H1 (cell line): Measurements from ENCODE around the gene HTR4. TPM values are rescaled to one million over a fixed set of nuclear protein-coding genes. Genes with fewer than 3 reads are reported as not detected.

Experiments used
- CTCF ChIA-PET: fragments of 300-600 bp; sonication (Branson Sonifier 250); formaldehyde crosslinking; loops from one replicate; lab custom pipeline; 2021; ENCODE audit not compliant: partially characterized antibody; lab: Charles Lee
- POLR2A ChIA-PET: fragments of 300-600 bp; sonication (Branson Sonifier 250); formaldehyde crosslinking; loops from one replicate; lab custom pipeline; 2021; ENCODE audit warnings: inconsistent platforms; ENCODE audit not compliant: partially characterized antibody; lab: Charles Lee
- DNase-seq, 2 experiments: peaks; one replicate each; pipeline versions ENCODE4 v3.0.0 to v3.0.0-alpha.2; 2010 to 2022; ENCODE audit warnings: low spot score in 2 of 2, low read depth in 1 of 2, mixed read lengths in 1 of 2
- FAIRE-seq: peaks from 2 replicates; lab custom pipeline; 2011; peaks lifted over from hg19 to GRCh38; lab: Jason Lieb, UNC
- H2AFZ ChIP-seq: 2 replicates; pipeline ENCODE4 v1.8.1; 2012; ENCODE audit warnings: low read length, inconsistent platforms
- H2AK5ac ChIP-seq: 2 replicates; pipeline ENCODE4 v1.6.1; 2013; ENCODE audit warnings: low read depth, low read length
- H2BK120ac ChIP-seq: replicated peaks from 2 replicates; pipeline ENCODE3; 2013; ENCODE audit warnings: low read depth, low read length, inconsistent platforms
- H2BK12ac ChIP-seq: 2 replicates; pipeline ENCODE4 v1.6.1; 2013; ENCODE audit warnings: low read depth, low read length
- H2BK15ac ChIP-seq: 2 replicates; pipeline ENCODE4 v1.6.1; 2013; ENCODE audit warnings: low read length
- H2BK20ac ChIP-seq: 2 replicates; pipeline ENCODE4 v1.6.1; 2013; ENCODE audit warnings: low read length
- H2BK5ac ChIP-seq: 2 replicates; pipeline ENCODE4 v1.6.1; 2013; ENCODE audit warnings: low read depth, low read length
- H3K14ac ChIP-seq: 2 replicates; pipeline ENCODE4 v1.6.1; 2013; ENCODE audit warnings: inconsistent platforms; ENCODE audit not compliant: insufficient read length
- H3K18ac ChIP-seq: 2 replicates; pipeline ENCODE4 v1.6.1; 2013; ENCODE audit warnings: low read length; ENCODE audit errors: extremely low read depth
- H3K23ac ChIP-seq: 2 replicates; pipeline ENCODE4 v1.6.1; 2013; ENCODE audit warnings: inconsistent platforms; ENCODE audit not compliant: insufficient read length
- H3K23me2 ChIP-seq: 2 replicates; pipeline ENCODE4 v1.6.1; 2013; ENCODE audit warnings: low read depth, low read length
- H3K27ac ChIP-seq: 2 replicates; pipeline ENCODE4 v1.6.1; 2011; ENCODE audit warnings: low read depth, low read length, inconsistent platforms
- H3K27me3 ChIP-seq, 4 experiments: replicated peaks in 1 of 4; 1 replicate in 1 of 4; 2 replicates in 3 of 4; pipeline versions ENCODE4 v1.6.1 to v1.8.1; 2011 to 2013; ENCODE audit warnings: low read length in 3 of 4, mild to moderate bottlenecking in 3 of 4, inconsistent platforms in 2 of 4, mixed read lengths in 2 of 4, moderate library complexity in 1 of 4; ENCODE audit not compliant: control insufficient read depth in 3 of 4, insufficient read depth in 3 of 4; ENCODE audit errors: extremely low read depth in 1 of 4
- H3K36me3 ChIP-seq, 4 experiments: 2 replicates each; pipeline versions ENCODE4 v1.6.1 to v1.8.1; 2011 to 2013; ENCODE audit warnings: mild to moderate bottlenecking in 4 of 4, low read length in 3 of 4, moderate library complexity in 2 of 4, control low read depth in 1 of 4, inconsistent platforms in 1 of 4; ENCODE audit not compliant: insufficient read depth in 4 of 4, control insufficient read depth in 2 of 4
- H3K4ac ChIP-seq: replicated peaks from 2 replicates; pipeline ENCODE3; 2013; ENCODE audit warnings: low read length, low read depth, mixed read lengths, inconsistent platforms; ENCODE audit not compliant: insufficient read length
- H3K4me1 ChIP-seq, 4 experiments: replicated peaks in 1 of 4; 1 replicate in 1 of 4; 2 replicates in 3 of 4; pipeline versions ENCODE4 v1.6.1 to v1.8.1; 2011 to 2013; ENCODE audit warnings: low read length in 3 of 4, inconsistent platforms in 2 of 4, mixed read lengths in 1 of 4; ENCODE audit not compliant: insufficient read depth in 4 of 4, control insufficient read depth in 3 of 4
- H3K4me2 ChIP-seq, 2 experiments: 2 replicates each; pipeline versions ENCODE4 v1.6.1 to v1.8.1; 2011 to 2013; ENCODE audit warnings: low read depth in 2 of 2, low read length in 2 of 2, control low read depth in 1 of 2, inconsistent platforms in 1 of 2, mild to moderate bottlenecking in 1 of 2; ENCODE audit not compliant: insufficient read depth in 1 of 2
- H3K4me3 ChIP-seq, 4 experiments: fragments of 200-600, 300-600 bp in 1 of 4; sonication (generic), shearing (Covaris generic), sonication (Bioruptor Twin) in 1 of 4; 2 replicates each; pipeline versions ENCODE4 v1.5.1 to v1.8.1; 2011 to 2016; ENCODE audit warnings: low read length in 4 of 4, low read depth in 3 of 4, control low read depth in 2 of 4, inconsistent platforms in 2 of 4, mild to moderate bottlenecking in 2 of 4, mixed read lengths in 1 of 4, moderate library complexity in 1 of 4; ENCODE audit not compliant: insufficient read depth in 2 of 4; ENCODE audit errors: extremely low read depth in 1 of 4
- H3K56ac ChIP-seq: replicated peaks from 2 replicates; pipeline ENCODE3; 2013; ENCODE audit warnings: low read depth, mild to moderate bottlenecking, mixed read lengths, low read length, inconsistent platforms; ENCODE audit not compliant: insufficient read length
- H3K79me1 ChIP-seq: 2 replicates; pipeline ENCODE4 v1.6.1; 2013; ENCODE audit warnings: low read depth, low read length, control low read depth
- H3K79me2 ChIP-seq, 2 experiments: 2 replicates each; pipeline versions ENCODE4 v1.6.1 to v1.8.1; 2012 to 2013; ENCODE audit warnings: low read length in 2 of 2, mild to moderate bottlenecking in 2 of 2, inconsistent platforms in 1 of 2; ENCODE audit not compliant: insufficient read depth in 2 of 2, control insufficient read depth in 1 of 2
- H3K9ac ChIP-seq, 4 experiments: replicated peaks in 1 of 4; 1 replicate in 1 of 4; 2 replicates in 3 of 4; pipeline versions ENCODE4 v1.6.1 to v1.8.1; 2011 to 2013; ENCODE audit warnings: low read depth in 3 of 4, low read length in 3 of 4, control low read depth in 2 of 4, mild to moderate bottlenecking in 2 of 4, moderate library complexity in 2 of 4, inconsistent platforms in 1 of 4; ENCODE audit errors: extremely low read depth in 1 of 4
- H3K9me3 ChIP-seq, 2 experiments: 2 replicates each; pipeline versions ENCODE4 v1.6.1 to v1.8.1; 2012 to 2013; ENCODE audit warnings: mild to moderate bottlenecking in 2 of 2, moderate library complexity in 2 of 2, control low read depth in 1 of 2, inconsistent platforms in 1 of 2, low read depth in 1 of 2, low read length in 1 of 2, mixed read lengths in 1 of 2; ENCODE audit not compliant: insufficient read depth in 2 of 2
- H4K20me1 ChIP-seq, 2 experiments: replicated peaks in 1 of 2; 2 replicates each; pipeline versions ENCODE3 to v1.8.1; 2011 to 2013; ENCODE audit warnings: inconsistent platforms in 2 of 2, low read length in 2 of 2, mild to moderate bottlenecking in 1 of 2; ENCODE audit not compliant: insufficient read depth in 2 of 2, control insufficient read depth in 1 of 2
- H4K5ac ChIP-seq: 2 replicates; pipeline ENCODE4 v1.6.1; 2013; ENCODE audit warnings: low read length, low read depth, mixed read lengths, inconsistent platforms; ENCODE audit not compliant: insufficient read length
- H4K8ac ChIP-seq: 2 replicates; pipeline ENCODE4 v1.8.0; 2013; ENCODE audit warnings: mild to moderate bottlenecking, moderate library complexity, low read length, inconsistent platforms; ENCODE audit not compliant: insufficient read depth; ENCODE audit errors: extremely low read depth
- H4K91ac ChIP-seq: replicated peaks from 2 replicates; pipeline ENCODE3; 2013; ENCODE audit warnings: low read length, mixed read lengths, inconsistent platforms; ENCODE audit not compliant: insufficient read length
- BCL11A ChIP-seq, 2 experiments: IDR thresholded peaks; one replicate each; pipeline ENCODE4 v1.6.1; 2011; ENCODE audit warnings: low read depth in 2 of 2, low read length in 2 of 2, mild to moderate bottlenecking in 2 of 2
- CBX8 ChIP-seq: fragments of 300-800, 300-1000 bp; sonication (generic); IDR thresholded peaks from 2 replicates; pipeline ENCODE4 v1.7.1; 2016; ENCODE audit warnings: low read depth, low read length, borderline replicate concordance
- CEBPB ChIP-seq: IDR thresholded peaks from 2 replicates; pipeline ENCODE4 v1.6.1; 2012; ENCODE audit warnings: low read depth, low read length
- EZH2 ChIP-seq: fragments of 200-600 bp; sonication (generic); IDR thresholded peaks from 2 replicates; pipeline ENCODE4 v1.7.1; 2012; ENCODE audit warnings: low read depth, mild to moderate bottlenecking, moderate library complexity, low read length, inconsistent platforms; ENCODE audit not compliant: severe bottlenecking
- FOSL1 ChIP-seq: IDR thresholded peaks from 2 replicates; pipeline ENCODE4 v1.6.1; 2011; ENCODE audit warnings: mild to moderate bottlenecking, low read depth, low read length, moderate library complexity; ENCODE audit not compliant: insufficient read depth
- JUN ChIP-seq: IDR thresholded peaks from 2 replicates; pipeline ENCODE4 v1.6.1; 2011; ENCODE audit warnings: low read depth, mild to moderate bottlenecking, improper control_type of control experiment, low read length
- KDM4A ChIP-seq: IDR thresholded peaks from one replicate; pipeline ENCODE4 v1.7.1; 2012; ENCODE audit warnings: low read depth, mild to moderate bottlenecking, moderate library complexity, low read length, inconsistent platforms; ENCODE audit not compliant: severe bottlenecking
- NRF1 ChIP-seq: IDR thresholded peaks from 2 replicates; pipeline ENCODE4 v1.6.1; 2011; ENCODE audit warnings: mild to moderate bottlenecking, low read depth, low read length, improper control_type of control experiment
- RNF2 ChIP-seq: fragments of 200-900, 300-1000 bp; sonication (generic); IDR thresholded peaks from 2 replicates; pipeline ENCODE4 v1.7.1; 2016; ENCODE audit warnings: borderline replicate concordance, low read depth, mild to moderate bottlenecking, antibody characterized with exemption, low read length; ENCODE audit not compliant: poor library complexity, severe bottlenecking; ENCODE audit errors: missing control alignments
- RXRA ChIP-seq: IDR thresholded peaks from 2 replicates; pipeline ENCODE4 v1.6.1; 2011; ENCODE audit warnings: low read depth, mild to moderate bottlenecking, low read length, moderate library complexity; ENCODE audit not compliant: insufficient read depth
- SUZ12 ChIP-seq: fragments of 200-600 bp; sonication (generic); IDR thresholded peaks from 2 replicates; pipeline ENCODE4 v1.6.1; 2012; ENCODE audit warnings: mild to moderate bottlenecking, inconsistent platforms, low read length, moderate library complexity, mixed read lengths
- TEAD4 ChIP-seq: IDR thresholded peaks from 2 replicates; pipeline ENCODE4 v1.6.1; 2012; ENCODE audit warnings: low read depth, low read length, inconsistent platforms, mixed read lengths
- WGBS, 2 experiments: shearing (Covaris generic) in 1 of 2; methylation state at CpG; one replicate each; pipeline versions ENCODE4 v1.1.6 to v1.1.7; 2013 to 2015; ENCODE audit warnings: low lambda C conversion rate in 2 of 2, mixed read lengths in 2 of 2, inconsistent platforms in 1 of 2, low coverage in 1 of 2, missing lambda C conversion rate in 1 of 2; ENCODE audit not compliant: insufficient replicate concordance in 2 of 2, insufficient coverage in 1 of 2, insufficient read length in 1 of 2; ENCODE audit errors: extremely low coverage in 1 of 2, missing lambda C conversion rate in 1 of 2; 5-methylcytosine and 5-hydroxymethylcytosine counted together
- polyA plus RNA-seq, 7 experiments: library from polyadenylated mRNA; depleted of rRNA in 3 of 7; stranded (reverse) in 5 of 7; unstranded in 2 of 7; fragments of >200 nt in 5 of 7; fragments of 200-250 nt in 2 of 7; gene quantifications; 1 replicate in 5 of 7; 2 replicates in 1 of 7; 4 replicates in 1 of 7; pipeline versions ENCODE4 v1.2.1 to v1.2.3, GENCODE V29; 2011 to 2013; ENCODE audit warnings: missing spikeins in 2 of 7, mixed read lengths in 2 of 7
- total RNA-seq: library from RNA; stranded (reverse); fragmentation: NEBNext Ultra II Directional; extraction: Animal tissue kit (Norgen Biotek cat#: 25700); gene quantifications from 2 replicates; pipeline ENCODE4 v1.2.1, GENCODE V29; 2021

HTR4 gene
- total and polyA plus RNA-seq, 2 of the 8 experiments (the other 6 are each of a cell fraction or from before 2014, with no cell fraction given): not detected

GRCh38 chr5:148515460-148515859 lies 138.9 kb downstream of the HTR4 start:
- H3K79me1 ChIP-seq: no peaks in the 10 kb centered on the region
- no peaks in the 10 kb centered on the region for H3K27me3 ChIP-seq
- no peaks in the 10 kb centered on the region for H3K9me3 ChIP-seq
- H3K4me1 ChIP-seq: no peaks in the 10 kb centered on the region
- no peak overlapping the region for H2BK120ac ChIP-seq
- H4K5ac ChIP-seq: no peak overlapping the region
- H3K23ac ChIP-seq: no peak overlapping the region
- no peak overlapping the region for H3K14ac ChIP-seq
- no peak overlapping the region for H4K8ac ChIP-seq
- no peak overlapping the region for H4K91ac ChIP-seq
- H3K79me2 ChIP-seq: no peaks in the 10 kb centered on the region
- H3K9ac ChIP-seq: no peak overlapping the region
- H2AFZ ChIP-seq: no peak overlapping the region
- H3K4me3 ChIP-seq: no peak overlapping the region
- FAIRE-seq (no peak), DNase-seq (no peak)
- H2BK15ac ChIP-seq: no peak overlapping the region
- TF ChIP-seq CBX8: no peak
- no peak for TF ChIP-seq TEAD4
- TF ChIP-seq NRF1: no peak
- no peak for TF ChIP-seq JUN
- TF ChIP-seq EZH2: no peak
- no peak for TF ChIP-seq KDM4A
- TF ChIP-seq RNF2: no peak
- TF ChIP-seq CEBPB: no peak
- TF ChIP-seq FOSL1: no peak
- TF ChIP-seq RXRA: no peak
- no peak for TF ChIP-seq SUZ12
- no peak for TF ChIP-seq BCL11A (IDR thresholded peaks at IDR 0.05; ENCODE audit: low read depth in 2 of 2, low read length in 2 of 2)
- H2AK5ac ChIP-seq: no peak overlapping the region
- 88% methylated on average over 2 of the region's 2 CpGs; no CpG with 5 or more reads in 1 of the 2 experiments for WGBS, 2 experiments
- CTCF ChIA-PET: no interaction called here
- no peak overlapping the region for H3K4ac ChIP-seq
- H3K27ac ChIP-seq: no peak overlapping the region
- no peaks in the 10 kb centered on the region for H4K20me1 ChIP-seq
- no peaks in the 10 kb centered on the region for H3K23me2 ChIP-seq
- H2BK20ac ChIP-seq: no peak overlapping the region
- H3K36me3 ChIP-seq: no peaks in the 10 kb centered on the region
- no peak overlapping the region for H2BK5ac ChIP-seq
- POLR2A ChIA-PET: no interaction called here
- H3K4me2 ChIP-seq: no peak overlapping the region
- no peak overlapping the region for H3K18ac ChIP-seq
- no peak overlapping the region for H3K56ac ChIP-seq
- no peak overlapping the region for H2BK12ac ChIP-seq
